MCF 10A (cell line): ENCODE data around the gene CPN2. TPM values are rescaled to one million over a fixed set of nuclear protein-coding genes. Genes with fewer than 3 reads are reported as not detected.

ENCODE experiments used
- BruUV-seq: library from RNA; stranded (reverse); fragments of 400-500 nt; replicated peaks from 2 replicates; lab custom pipeline; 2021; lab: Mats Ljungman, UMichigan
- CTCF ChIA-PET: fragments of 300-600 bp; sonication (Branson Sonifier 250); formaldehyde crosslinking; extraction: SDS; loops from one replicate; lab custom pipeline; 2021; ENCODE audit warnings: antibody characterized with exemption, inconsistent platforms; lab: Yijun Ruan, JAX
- POLR2A ChIA-PET: fragments of 300-600, 350-650 bp; sonication (Branson Sonifier 250); formaldehyde crosslinking; extraction: SDS; loops from one replicate; lab custom pipeline; 2020; ENCODE audit warnings: antibody characterized with exemption, inconsistent platforms; lab: Yijun Ruan, JAX
- DNase-seq: peaks from one replicate; pipeline ENCODE4 v3.0.0-alpha.2; 2018; ENCODE audit not compliant: unreplicated experiment
- H3K27ac Mint-ChIP-seq: one replicate; pipeline ENCODE4 v1.8.0; 2022; ENCODE audit warnings: mild to moderate bottlenecking, low read depth, mixed read lengths; ENCODE audit not compliant: unreplicated experiment
- H3K27me3 Mint-ChIP-seq: one replicate; pipeline ENCODE4 v1.8.0; 2022; ENCODE audit warnings: mixed read lengths; ENCODE audit not compliant: insufficient read depth, unreplicated experiment
- H3K36me3 Mint-ChIP-seq: one replicate; pipeline ENCODE4 v1.8.0; 2022; ENCODE audit warnings: mild to moderate bottlenecking, moderate library complexity, mixed read lengths; ENCODE audit not compliant: insufficient read depth, unreplicated experiment
- H3K4me1 Mint-ChIP-seq: one replicate; pipeline ENCODE4 v1.8.0; 2022; ENCODE audit warnings: mixed read lengths; ENCODE audit not compliant: insufficient read depth, unreplicated experiment
- H3K4me3 Mint-ChIP-seq: one replicate; pipeline ENCODE4 v1.8.0; 2022; ENCODE audit warnings: mild to moderate bottlenecking, moderate library complexity, mixed read lengths; ENCODE audit not compliant: unreplicated experiment
- H3K9me3 Mint-ChIP-seq: one replicate; pipeline ENCODE4 v1.8.0; 2022; ENCODE audit warnings: mixed read lengths; ENCODE audit not compliant: unreplicated experiment
- CTCF ChIP-seq: fragments of 200-600 bp; IDR thresholded peaks from one replicate; pipeline ENCODE4 v1.8.0; 2022; ENCODE audit warnings: antibody characterized with exemption, mild to moderate bottlenecking; ENCODE audit not compliant: unreplicated experiment
- intact Hi-C: fragments of 100-400 bp; cut with micrococcal nuclease; formaldehyde crosslinking; loops from 2 replicates; pipeline ENCODE4 v1.14.1; 2022
- total RNA-seq: library from RNA; stranded (reverse); gene quantifications from 2 replicates; pipeline ENCODE4 v1.2.3, GENCODE V29; 2022

The CPN2 gene
- total RNA-seq, 1 experiment from 2014 or later = not detected

- DNase-seq = no peak
- no TSS peak for BruUV-seq
- no peak for TF ChIP-seq CTCF
- H3K36me3 Mint-ChIP-seq = no peaks in the 10 kb centered on the region
- peaks cover 28% of the 10 kb centered on the region for H3K4me1 Mint-ChIP-seq
- H3K27me3 Mint-ChIP-seq = no peaks in the 10 kb centered on the region
- H3K9me3 Mint-ChIP-seq = no peaks in the 10 kb centered on the region
- peak overlapping the region; percentile 75 for H3K27ac Mint-ChIP-seq
- intact Hi-C loops = no loop called here
- POLR2A ChIA-PET = interaction anchor here (0.6 to 2.6 kb wide), 13 partner anchors 8 to 549 kb away, joined by 3 to 38 read pairs (median 6); partner anchors contain the start of gene HES1
- H3K4me3 Mint-ChIP-seq = peak overlapping the region; percentile 40
- CTCF ChIA-PET = interaction anchor here (0.9 to 8.9 kb wide), 4 partner anchors 7 to 77 kb away, joined by 3 to 88 read pairs (median 8); no protein-coding TSS in a partner anchor
Observed at GRCh38 chr3:194330160-194330559, 21.0 kb downstream of the CPN2 start.

GRCh38 chr3:194329583-194329965, 21.6 kb downstream of the CPN2 start:
- no peak overlapping the region for H3K27ac Mint-ChIP-seq
- H3K9me3 Mint-ChIP-seq = no peaks in the 10 kb centered on the region
- H3K27me3 Mint-ChIP-seq = no peaks in the 10 kb centered on the region
- POLR2A ChIA-PET = interaction anchor here (0.5 to 2.6 kb wide), 6 partner anchors 13 to 461 kb away, joined by 3 to 18 read pairs (median 6); no protein-coding TSS in a partner anchor
- no peak for DNase-seq
- CTCF ChIA-PET = interaction anchor here (1.1 to 8.9 kb wide), 4 partner anchors 13 to 549 kb away, joined by 3 to 88 read pairs (median 8); no protein-coding TSS in a partner anchor
- TF ChIP-seq CTCF = no peak
- intact Hi-C loops = no loop called here
- H3K4me3 Mint-ChIP-seq = no peak overlapping the region
- H3K4me1 Mint-ChIP-seq = peaks cover 28% of the 10 kb centered on the region
- no TSS peak for BruUV-seq
- no peaks in the 10 kb centered on the region for H3K36me3 Mint-ChIP-seq

- no peak overlapping the region for H3K4me3 Mint-ChIP-seq
- no peaks in the 10 kb centered on the region for H3K27me3 Mint-ChIP-seq
- no TSS peak for BruUV-seq
- CTCF ChIA-PET = interaction anchor here (0.8 to 8.9 kb wide), 5 partner anchors 13 to 549 kb away, joined by 3 to 88 read pairs (median 3); no protein-coding TSS in a partner anchor
- DNase-seq = no peak
- no peaks in the 10 kb centered on the region for H3K9me3 Mint-ChIP-seq
- POLR2A ChIA-PET = interaction anchor here (0.5 to 2.6 kb wide), 5 partner anchors 13 to 663 kb away, joined by 3 to 18 read pairs (median 3); no protein-coding TSS in a partner anchor
- H3K4me1 Mint-ChIP-seq = peaks cover 28% of the 10 kb centered on the region
- H3K36me3 Mint-ChIP-seq = no peaks in the 10 kb centered on the region
- intact Hi-C loops = no loop called here
- TF ChIP-seq CTCF = no peak
- H3K27ac Mint-ChIP-seq = no peak overlapping the region
Observed at GRCh38 chr3:194328942-194329582, 22.1 kb downstream of the CPN2 start.

DNA sequence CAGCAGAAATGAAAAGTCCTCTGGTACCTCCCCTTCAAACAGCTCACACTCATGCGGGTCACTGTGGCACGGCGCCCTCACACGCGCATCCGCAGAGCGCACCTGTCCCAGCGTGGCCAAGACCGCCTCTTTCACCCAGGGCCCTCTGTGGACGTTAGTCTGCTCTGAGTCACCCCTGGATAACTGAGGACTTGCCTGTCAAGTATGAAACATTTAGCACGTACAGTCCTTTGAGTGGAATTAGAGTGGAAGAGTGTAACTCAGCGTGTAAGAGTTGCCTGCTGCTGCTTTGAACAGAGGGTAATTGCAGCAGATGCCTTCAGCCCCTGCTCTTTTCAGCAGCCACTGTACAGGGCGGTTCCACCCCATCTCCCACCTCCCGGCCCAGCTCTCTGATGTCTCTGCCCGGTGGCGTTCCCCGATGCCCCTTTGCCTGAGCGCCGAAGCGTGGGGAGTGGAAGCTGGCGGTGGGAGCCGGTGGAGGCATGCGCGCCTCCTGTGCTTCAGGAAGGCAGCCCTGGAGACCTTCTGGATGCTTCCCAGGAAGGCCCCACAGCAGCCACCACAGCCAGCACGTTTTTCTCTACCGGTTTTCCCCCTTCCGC, 23.0 kb downstream of the CPN2 start:
- intact Hi-C loops = no loop called here
- POLR2A ChIA-PET = interaction anchor here (1.3 to 1.6 kb wide), 2 partner anchors 12 to 186 kb away, joined by 3 to 4 read pairs; no protein-coding TSS in a partner anchor
- CTCF ChIA-PET = interaction anchor here (0.8 to 8.9 kb wide), 4 partner anchors 12 to 548 kb away, joined by 3 to 88 read pairs (median 6); no protein-coding TSS in a partner anchor
- BruUV-seq = no TSS peak
- peaks cover 26% of the 10 kb centered on the region for H3K4me1 Mint-ChIP-seq
- H3K9me3 Mint-ChIP-seq = no peaks in the 10 kb centered on the region
- no peak overlapping the region for H3K27ac Mint-ChIP-seq
- DNase-seq = peak; percentile 68
- H3K4me3 Mint-ChIP-seq = no peak overlapping the region
- TF ChIP-seq CTCF = no peak
- H3K36me3 Mint-ChIP-seq = no peaks in the 10 kb centered on the region
- no peaks in the 10 kb centered on the region for H3K27me3 Mint-ChIP-seq
